Brain microvascular endothelial cell (primary cell): ENCODE data around the gene AP1S3.
A peak's percentile ranks its signal among the peaks of the same experiment; 100 is the strongest.

Experiments
- DNase-seq: peaks from one replicate; pipeline ENCODE4 v3.0.0-alpha.2; 2020
- H3K27ac ChIP-seq: fragments of 250-450 bp; sonication (Bioruptor Pico); 2 replicates; pipeline ENCODE4 v1.5.1; 2020; ENCODE audit warnings: mild to moderate bottlenecking, moderate library complexity
- H3K27me3 ChIP-seq: fragments of 250-450 bp; sonication (Bioruptor Pico); replicated peaks from 2 replicates; pipeline ENCODE4 v1.5.1; 2020; ENCODE audit warnings: mild to moderate bottlenecking
- H3K36me3 ChIP-seq: fragments of 250-450 bp; sonication (Bioruptor Pico); replicated peaks from 2 replicates; pipeline ENCODE4 v1.5.1; 2020; ENCODE audit warnings: mild to moderate bottlenecking
- H3K4me3 ChIP-seq: 2 replicates; pipeline ENCODE4 v1.5.1; 2011; ENCODE audit warnings: low read depth, mild to moderate bottlenecking, control low read depth, low read length, moderate library complexity
- in situ Hi-C: cut with HindIII; loops from 2 replicates; pipeline ENCODE4 v1.10.0; 2017; ENCODE audit warnings: low sequenced_read_pairs, low pct_ligation_motif_present
- TF ChIP-seq, protein P1 (sequence below): IDR thresholded peaks from 2 replicates; pipeline ENCODE4 v1.5.1; 2011; ENCODE audit warnings: low read depth, mild to moderate bottlenecking, moderate library complexity, low read length, control low read depth, inconsistent platforms; ENCODE audit errors: missing control alignments

Gene AP1S3

DNA sequence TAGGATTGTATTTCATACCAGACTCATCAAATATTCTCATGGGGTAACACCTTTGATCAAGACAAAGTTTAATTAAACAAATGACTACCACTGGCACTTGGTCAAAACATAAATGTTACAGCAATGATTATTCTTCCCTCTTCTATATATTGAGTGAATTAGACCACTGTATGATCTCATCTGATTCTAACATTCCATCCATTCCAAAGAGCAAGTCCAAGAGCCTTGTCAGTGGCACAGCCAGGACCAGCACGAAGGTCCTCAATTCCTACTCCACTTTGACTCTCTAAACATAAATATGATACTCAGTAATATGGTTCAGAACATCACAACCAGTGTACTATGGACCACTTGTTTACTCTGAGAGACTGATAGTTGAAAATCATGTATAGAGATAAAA is 86.4 kb downstream of the AP1S3 start:
- in situ Hi-C loops: no loop called here
- Histone ChIP-seq H3K36me3 (no peaks in the 10 kb centered on the region), H3K27ac (no peak overlapping the region), H3K4me3 (no peak overlapping the region), H3K27me3 (no peaks in the 10 kb centered on the region)
- TF ChIP-seq, protein P1, sequence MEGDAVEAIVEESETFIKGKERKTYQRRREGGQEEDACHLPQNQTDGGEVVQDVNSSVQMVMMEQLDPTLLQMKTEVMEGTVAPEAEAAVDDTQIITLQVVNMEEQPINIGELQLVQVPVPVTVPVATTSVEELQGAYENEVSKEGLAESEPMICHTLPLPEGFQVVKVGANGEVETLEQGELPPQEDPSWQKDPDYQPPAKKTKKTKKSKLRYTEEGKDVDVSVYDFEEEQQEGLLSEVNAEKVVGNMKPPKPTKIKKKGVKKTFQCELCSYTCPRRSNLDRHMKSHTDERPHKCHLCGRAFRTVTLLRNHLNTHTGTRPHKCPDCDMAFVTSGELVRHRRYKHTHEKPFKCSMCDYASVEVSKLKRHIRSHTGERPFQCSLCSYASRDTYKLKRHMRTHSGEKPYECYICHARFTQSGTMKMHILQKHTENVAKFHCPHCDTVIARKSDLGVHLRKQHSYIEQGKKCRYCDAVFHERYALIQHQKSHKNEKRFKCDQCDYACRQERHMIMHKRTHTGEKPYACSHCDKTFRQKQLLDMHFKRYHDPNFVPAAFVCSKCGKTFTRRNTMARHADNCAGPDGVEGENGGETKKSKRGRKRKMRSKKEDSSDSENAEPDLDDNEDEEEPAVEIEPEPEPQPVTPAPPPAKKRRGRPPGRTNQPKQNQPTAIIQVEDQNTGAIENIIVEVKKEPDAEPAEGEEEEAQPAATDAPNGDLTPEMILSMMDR: no peak
- peak; percentile 43 for DNase-seq

DNA sequence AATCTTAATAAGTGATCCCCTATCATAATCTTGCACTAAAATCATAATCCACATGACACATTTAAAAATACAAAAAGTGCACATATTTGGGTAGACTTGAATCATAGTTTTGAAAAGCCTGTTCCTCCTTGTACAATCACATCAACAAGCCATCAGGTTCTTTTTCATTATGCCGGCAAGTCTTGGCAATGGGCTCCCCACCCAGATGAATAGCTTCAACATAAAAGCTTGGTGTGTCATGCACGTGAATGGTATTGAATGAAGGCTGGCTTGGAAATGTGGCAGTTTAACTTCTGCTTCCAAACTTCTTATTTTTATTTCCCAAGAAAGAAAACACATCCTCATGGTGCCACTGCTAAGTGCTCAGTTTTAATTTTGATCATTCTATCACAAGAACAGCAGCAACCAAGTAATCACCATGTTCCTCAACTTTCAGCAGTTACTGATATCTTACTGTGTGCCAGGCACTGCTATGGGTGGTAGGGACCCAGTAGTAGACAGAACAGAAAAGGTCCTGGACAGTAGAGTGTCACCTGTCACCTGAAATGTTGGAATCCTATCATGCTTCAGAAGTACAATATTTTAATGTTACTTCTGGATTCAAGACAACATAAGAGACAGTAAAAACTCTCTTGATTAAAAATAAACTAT is 89.9 kb downstream of the AP1S3 start:
- DNase-seq: no peak
- in situ Hi-C loops: no loop called here
- Histone ChIP-seq H3K27me3 (no peaks in the 10 kb centered on the region), H3K27ac (no peak overlapping the region), H3K4me3 (no peak overlapping the region), H3K36me3 (no peaks in the 10 kb centered on the region)
- TF ChIP-seq, protein P1: no peak

DNA sequence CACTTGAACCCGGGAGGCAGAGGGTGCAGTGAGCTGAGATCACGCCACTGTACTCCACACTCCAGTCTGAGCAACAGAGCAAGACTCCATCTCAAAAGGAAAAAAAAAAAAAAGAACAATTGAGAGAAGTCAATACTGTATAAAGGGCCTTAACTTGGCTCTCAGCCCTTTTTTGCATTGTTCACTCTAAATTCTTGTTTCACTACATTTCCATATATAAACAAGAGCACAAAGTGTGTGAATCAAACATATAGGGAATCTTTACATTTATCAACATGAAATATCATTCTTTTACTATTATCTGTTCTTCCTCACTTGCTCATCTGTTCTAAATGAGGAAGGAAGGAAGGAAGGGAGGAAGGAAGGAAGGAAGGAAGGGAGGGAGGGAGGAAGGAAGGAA is 90.8 kb downstream of the AP1S3 start:
- Histone ChIP-seq H3K27me3 (no peaks in the 10 kb centered on the region), H3K4me3 (no peak overlapping the region), H3K27ac (no peak overlapping the region), H3K36me3 (no peaks in the 10 kb centered on the region)
- TF ChIP-seq, protein P1: no peak
- in situ Hi-C loops: no loop called here
- no peak for DNase-seq

DNA sequence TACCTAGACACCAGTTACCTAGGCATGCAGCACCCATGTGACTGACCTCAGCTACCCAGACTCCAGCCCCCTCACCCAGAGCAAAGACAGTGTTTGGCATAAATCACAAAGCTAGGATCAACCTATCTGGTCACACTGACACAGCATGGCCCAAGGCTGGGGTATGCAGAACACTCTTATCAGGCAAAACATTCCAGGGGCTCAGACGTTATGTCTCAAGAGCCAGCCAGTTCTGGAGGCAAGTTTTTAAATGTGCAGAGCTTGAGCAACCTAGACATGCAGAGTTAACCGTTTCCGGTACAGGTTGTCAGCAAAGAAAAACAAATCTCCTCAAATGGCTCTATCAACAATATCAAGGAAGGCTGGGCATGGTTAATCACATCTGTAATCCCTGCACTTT is 92.8 kb downstream of the AP1S3 start:
- Histone ChIP-seq H3K27ac (peak overlapping the region; percentile 48), H3K27me3 (no peaks in the 10 kb centered on the region), H3K4me3 (no peak overlapping the region), H3K36me3 (no peaks in the 10 kb centered on the region)
- TF ChIP-seq, protein P1: no peak
- in situ Hi-C loops: no loop called here
- peak; percentile 95 for DNase-seq

DNA sequence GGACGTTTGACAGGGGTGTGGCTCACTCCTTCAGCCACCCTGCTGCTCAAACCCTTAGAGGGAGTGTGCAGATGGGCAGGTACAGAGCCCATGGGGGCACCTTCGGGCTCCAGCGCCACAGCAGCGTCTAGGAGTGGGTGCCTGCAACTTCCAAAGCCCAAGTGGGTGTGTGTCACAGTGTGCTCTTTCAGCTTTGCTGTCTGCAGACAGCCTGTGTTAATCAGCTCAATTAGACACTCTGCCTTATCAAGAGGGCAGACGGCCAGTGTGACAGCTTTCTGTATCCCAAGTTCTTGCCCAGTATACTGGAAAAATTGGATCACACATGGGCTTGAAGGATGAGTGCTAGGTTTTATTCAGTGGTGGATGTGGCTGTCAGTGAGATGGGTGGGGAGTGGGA is 96.7 kb downstream of the AP1S3 start:
- Histone ChIP-seq H3K36me3 (no peaks in the 10 kb centered on the region), H3K27me3 (no peaks in the 10 kb centered on the region), H3K4me3 (no peak overlapping the region), H3K27ac (no peak overlapping the region)
- DNase-seq: no peak
- in situ Hi-C loops: no loop called here
- TF ChIP-seq, protein P1: no peak

DNA sequence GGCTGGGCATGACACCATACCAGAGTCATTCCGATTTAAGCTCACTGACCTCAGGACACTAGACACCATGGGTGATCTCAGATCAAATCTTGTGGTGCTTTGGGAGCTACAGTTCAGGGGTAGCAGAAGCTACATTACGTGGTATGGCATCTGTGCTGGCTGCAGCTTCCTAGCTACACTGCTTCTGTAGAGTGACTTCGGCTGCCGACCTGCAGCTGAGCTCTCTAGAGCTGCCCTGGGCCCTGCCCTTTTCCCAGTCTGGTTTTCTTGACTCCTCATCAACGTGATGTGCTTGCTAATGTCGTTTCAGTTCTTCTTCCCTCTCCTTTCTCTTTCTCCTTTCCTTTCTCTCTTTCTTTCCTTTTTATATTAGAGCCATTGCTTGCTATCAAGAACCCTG is 100.2 kb downstream of the AP1S3 start:
- Histone ChIP-seq H3K27me3 (no peaks in the 10 kb centered on the region), H3K27ac (no peak overlapping the region), H3K4me3 (no peak overlapping the region), H3K36me3 (no peaks in the 10 kb centered on the region)
- TF ChIP-seq, protein P1: no peak
- in situ Hi-C loops: no loop called here
- DNase-seq: no peak
